Stimulated activated CD4-positive, alpha-beta T cell treated with anti-CD3 and anti-CD28 coated beads, Interleukin-15, amount 100 ng/mL, for 24 hours (primary cell): ENCODE results near the gene RABL2B.

Experiments
- DNase-seq: peaks from one replicate; pipeline ENCODE4 v3.0.0-alpha.2; 2020

The RABL2B gene

DNA sequence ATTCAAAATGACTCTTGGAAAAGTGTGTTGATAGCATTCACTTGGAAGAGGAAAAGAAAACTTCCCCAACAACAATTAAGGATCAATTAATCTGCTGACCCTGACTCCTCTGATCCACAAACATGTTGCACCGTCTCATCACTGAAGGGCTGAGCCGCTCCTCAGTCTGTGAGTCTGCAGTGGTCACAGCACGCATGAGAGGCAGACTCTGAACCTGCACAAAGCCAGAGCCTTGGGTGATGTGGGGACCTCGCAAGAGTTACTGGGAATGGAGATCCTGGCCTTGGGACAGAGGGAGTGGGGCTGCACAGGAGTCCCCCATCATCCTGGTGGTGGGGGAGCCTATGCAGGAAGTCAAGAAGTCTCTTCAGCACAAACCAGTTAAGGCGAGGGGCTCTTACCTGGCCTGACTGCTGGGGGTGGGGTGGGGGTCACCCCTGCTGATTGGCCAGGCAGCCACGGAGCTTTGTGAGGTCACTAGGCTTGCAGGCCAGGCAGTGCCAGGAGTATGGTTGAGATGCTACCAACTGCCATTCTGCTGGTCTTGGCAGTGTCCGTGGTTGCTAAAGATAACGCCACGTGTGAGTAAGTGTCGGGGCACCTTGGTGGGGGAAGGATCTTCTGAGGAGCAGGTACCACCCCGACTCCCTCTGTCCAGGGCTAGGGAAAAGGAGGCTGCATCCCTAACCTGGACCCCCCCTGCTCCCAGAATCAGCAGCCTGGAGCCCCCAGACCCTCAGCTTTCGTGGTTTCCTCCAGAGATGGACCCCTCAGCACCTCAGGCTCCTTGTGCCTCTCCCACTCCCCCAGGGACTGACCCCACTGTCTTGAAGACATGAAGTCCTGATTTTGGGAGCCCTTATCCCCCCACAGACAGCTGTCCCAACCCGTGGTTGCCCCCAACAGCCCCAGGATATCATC is 45.4 kb downstream of the RABL2B start, which contains the start of gene ACR:
Gene ACR (plus strand): TSS at position 477 of the 921 bp plus-strand sequence. CDS start 32 bp downstream, at position 509.
- DNase-seq = peak; percentile 1

DNA sequence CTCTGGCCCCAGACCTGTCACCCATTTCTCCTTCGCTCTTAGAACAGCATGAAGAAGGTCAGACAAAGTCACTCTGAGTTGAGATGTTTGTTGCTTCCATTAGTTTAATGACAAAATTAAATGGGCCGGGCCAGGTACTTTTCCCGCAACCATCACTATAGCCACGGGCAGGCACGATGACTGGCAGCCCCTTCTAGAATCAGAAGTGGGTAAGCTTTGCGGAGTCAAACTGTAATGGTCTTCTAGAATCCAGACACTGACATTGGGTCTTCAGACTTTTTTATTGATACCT is 47.8 kb downstream of the RABL2B start:
- no peak for DNase-seq

DNA sequence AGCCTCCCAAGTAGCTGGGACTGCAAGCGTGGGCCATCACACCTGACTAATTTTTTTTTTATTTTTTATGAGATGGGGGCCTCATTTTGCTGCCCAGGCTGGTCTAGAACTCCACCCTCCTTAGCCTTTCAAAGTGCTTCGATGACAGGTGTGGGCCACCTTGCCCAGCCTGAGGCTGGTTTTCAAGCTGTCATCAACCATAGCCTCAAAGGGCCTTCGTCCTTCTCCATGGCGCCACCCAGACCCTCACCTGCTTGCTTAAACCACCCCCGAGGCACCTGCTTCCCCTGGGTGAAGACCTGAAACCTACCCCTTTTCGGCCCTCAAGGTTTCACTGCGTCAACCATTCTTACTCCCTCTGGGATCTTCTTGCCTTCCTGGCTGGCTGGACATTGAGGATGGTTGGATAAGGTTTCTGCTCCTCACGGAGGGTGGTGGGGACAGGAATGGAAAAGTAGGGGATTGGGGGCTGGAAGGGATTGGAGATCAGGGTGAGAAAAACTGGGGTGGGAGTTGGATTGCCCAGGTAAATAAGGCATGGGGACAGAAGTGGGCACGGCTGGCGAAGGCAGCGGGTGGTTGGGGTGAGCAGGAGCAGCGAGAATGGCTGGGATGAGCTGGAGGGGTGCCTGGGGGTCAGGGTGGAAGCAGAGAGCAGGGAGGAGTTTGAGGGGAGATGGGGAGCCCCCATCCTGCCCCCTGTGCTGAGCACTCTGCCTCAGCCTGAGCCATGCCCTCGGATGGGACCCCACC is 48.3 kb downstream of the RABL2B start:
- DNase-seq = peak; percentile 0

DNA sequence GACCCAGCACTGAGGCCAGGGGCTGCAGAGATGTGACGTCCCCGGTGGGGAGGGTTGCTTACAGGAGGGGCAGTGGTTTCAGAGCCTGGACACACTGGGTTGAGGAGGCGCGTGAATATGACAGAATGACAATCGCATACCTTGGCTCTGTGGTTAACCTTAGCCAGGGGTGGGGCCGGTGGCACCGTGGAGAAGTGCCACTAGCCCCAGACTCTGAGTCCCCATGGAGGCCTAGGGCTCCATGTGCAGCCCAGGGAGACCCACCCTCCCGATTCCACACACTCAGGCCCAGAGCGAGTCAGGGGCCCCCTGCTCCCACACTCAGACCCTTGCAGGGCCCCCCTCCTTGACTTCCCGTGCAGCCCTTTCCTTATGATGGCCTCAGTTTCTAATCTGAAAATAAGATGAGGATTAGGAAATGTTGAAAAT is 49.1 kb downstream of the RABL2B start:
- peak; percentile 0 for DNase-seq

DNA sequence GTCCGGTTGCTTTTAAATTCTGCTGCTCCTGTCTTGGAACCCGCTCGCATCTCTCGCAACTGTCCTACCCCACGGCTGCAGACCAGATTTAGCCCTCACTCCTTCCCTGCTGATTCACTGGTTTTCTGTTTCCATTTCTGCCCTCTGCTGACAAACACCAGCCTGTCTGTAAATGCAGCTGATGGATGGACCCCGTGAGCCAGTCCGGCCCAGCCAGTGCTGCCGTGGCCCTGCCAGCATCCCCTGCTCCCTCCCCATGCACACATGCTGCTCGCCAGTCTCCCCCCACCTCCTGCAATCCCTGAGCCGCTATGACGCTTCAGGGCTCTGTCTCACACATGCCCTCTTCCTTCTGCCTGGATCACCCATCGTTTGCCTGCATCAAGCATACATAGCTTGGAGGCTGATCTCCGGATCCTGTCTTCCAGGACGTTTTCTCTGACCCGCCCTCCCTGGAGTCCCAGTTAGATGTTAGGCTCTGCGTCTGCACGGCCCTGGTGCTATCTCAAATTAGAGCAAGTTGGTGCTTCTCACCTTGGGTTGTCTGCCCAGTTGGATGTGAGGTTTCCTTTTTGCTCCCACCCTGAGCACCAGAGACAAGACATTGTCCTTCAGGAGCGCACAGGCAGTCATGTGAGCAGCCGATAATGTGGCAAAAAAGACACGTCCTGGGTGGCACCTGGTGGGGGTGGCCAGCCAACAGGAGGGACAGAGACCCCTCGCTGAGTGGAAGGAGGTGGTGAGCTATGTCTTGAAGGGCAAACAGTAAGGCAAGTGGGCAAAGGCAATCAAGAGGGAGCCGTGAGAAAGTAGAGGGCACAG is 49.7 kb downstream of the RABL2B start:
- peak; percentile 0 for DNase-seq

DNA sequence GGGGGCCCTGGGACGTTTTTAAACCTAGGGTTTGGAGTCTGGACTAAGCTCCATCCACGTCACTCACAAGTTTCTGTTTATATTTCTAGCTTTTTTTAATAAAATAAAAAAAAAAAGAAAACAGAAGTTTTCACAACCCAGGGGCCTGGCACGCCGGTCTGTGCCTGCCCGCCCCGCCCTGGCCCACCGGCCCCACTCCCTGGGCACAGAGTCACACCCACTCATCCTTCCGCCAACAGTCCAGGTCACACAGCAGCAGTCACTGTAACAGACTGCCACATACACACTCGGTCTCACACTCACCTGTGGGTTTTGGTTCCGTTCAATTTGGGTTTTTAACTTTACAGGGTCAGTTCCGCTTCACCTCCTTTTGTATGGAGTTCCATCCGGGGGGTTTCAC is 50.8 kb downstream of the RABL2B start:
- DNase-seq = no peak

DNA sequence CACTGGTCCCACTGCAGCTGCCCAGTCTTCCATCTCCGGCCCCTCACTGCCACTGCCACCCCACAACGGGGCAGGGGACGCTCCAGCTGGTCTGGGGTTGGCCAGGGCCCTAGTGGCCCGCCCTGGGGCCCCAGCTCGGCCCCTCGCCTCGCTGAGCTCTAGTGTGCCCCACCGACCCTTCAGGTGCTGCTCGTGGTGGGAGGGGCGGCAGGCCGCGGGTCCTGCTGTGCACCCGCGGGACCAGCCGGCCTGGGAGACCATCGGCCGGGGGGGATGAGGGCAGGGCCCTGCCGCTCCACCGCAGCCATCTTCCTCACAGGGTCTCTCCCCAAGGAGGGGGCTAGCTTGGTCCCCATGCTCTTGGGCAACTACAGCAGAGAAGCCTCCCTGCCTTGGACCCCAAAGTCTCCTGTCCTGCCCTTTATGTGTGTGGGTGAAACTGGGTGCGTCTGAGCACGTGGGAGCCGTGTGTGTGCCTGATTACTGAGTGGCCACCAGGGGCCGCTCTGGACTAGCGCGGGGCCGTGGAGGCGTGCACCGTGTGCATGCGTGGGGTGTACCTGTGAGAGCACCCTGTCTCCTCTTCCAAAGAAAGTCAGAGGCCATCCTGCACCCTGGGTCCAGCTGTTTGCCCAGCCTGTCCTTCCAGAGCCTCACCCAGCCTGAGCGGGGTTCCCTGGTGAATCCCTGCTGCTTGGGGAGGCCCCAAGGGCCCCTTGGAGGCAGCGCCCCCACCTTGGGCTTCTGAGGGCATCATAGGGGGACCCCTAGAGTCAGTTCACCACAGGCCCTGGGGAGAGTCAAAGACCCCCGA is 51.4 kb downstream of the RABL2B start:
- peak; percentile 72 for DNase-seq

DNA sequence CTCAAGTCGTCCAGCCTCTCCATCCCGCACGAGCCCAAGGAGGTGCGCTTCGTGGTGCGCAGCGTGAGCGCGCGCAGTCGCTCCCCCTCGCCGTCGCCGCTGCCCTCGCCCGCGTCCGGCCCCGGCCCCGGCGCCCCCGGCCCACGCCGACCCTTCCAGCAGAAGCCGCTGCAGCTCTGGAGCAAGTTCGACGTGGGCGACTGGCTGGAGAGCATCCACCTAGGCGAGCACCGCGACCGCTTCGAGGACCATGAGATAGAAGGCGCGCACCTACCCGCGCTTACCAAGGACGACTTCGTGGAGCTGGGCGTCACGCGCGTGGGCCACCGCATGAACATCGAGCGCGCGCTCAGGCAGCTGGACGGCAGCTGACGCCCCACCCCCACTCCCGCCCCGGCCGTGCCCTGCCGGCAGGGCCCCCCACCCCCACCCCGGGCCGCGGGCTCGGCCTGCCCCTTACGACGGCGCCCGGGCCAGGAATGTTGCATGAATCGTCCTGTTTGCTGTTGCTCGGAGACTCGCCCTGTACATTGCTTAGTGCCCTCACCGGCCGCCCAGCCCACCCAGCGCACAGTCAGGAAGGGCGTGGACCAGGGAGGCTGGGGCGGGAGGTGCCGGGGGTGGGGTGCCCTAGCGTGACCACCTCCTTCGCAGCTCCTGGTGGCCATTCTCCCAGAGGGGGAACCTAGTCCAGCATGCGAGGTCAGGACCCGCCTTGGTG is 52.3 kb downstream of the RABL2B start:
- DNase-seq = no peak

DNA sequence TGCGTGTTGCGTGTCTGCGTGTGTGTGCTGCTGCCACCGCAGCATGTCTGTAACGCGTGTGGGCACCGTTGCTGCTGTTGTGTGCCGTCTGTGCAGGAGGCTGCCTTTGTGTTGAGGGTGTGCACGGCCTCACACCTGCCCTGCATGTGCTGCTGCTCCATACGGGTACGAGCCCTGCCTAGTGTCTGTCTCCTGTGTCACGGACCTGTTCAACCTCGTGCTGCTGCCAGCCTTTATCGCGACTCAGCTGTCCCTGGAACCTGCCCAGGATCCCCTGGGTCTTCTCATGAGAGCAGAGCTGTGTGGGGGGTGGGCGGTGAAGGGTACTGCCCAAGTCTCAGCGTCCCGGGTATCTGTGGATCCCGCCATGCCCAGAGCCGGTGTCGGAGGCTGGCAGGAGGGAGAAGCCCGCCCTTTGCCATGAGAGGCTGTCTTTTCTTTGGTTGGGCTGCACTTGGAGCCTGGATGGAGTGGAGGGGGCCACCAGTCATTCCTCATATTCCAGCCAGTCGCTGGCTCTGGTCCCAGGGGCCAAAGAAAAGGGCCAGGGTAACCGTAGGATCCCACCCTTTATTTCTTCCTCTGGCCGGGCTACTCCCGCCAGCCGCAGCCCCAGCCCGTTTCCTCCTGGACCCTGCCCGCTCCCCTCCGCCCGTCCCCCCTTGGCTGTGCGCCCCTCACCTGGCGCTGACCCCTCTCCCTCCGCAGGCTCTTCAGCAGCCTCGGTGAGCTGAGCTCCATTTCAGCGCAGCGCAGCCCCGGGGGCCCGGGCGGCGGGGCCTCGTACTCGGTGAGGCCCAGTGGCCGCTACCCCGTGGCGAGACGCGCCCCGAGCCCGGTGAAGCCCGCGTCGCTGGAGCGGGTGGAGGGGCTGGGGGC is 53.2 kb downstream of the RABL2B start:
- DNase-seq = no peak

DNA sequence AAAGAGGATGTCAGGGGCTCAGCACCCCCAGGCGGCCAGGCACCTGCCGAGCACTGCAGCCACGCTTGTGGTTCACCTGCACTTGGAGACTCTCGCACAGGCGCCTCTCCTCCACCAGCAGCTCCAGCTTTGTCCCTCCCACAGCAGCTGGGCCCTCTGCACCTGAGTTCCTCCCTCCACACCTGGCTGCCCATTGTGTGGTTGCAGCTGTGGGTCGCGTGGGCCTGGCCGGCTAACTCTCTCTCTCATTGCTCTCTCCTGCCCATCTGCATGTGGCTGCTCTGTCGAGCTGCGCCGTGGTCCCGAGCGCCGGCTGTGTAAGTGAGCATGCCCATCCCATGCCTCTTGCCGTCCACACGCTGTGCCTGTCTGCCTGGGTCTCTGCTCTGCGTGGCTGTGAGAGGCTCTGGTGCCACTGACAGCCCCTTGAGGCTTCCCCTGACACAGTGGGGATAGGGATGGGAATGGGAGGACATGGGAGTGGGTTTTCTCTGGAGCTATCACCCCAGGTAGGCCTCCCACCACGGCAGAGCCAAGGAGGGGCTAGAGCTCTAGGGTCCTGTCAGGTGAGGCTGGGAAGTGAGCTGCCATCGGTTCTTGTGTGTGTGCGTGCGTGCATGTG is 53.9 kb downstream of the RABL2B start:
- no peak for DNase-seq

DNA sequence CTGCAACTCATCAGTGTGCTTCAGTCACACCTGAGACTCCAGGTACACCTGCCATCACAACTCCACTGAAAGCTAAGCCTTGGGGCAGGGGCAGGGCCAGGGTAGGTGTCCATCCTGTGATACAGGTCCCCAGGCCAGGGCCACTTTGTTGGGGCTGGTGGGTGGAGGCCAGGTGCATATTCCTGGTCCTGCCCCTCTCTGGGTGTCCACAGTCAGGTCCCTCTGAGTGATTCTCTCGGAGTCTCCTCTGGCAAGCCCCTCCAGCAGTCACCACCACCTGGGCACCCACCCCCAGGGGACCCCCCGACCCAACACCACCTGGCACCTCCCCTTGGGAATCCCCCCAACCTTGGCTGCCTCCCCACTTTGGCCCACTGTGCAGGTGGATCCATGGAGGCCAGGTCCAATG is 54.9 kb downstream of the RABL2B start:
- DNase-seq = no peak

DNA sequence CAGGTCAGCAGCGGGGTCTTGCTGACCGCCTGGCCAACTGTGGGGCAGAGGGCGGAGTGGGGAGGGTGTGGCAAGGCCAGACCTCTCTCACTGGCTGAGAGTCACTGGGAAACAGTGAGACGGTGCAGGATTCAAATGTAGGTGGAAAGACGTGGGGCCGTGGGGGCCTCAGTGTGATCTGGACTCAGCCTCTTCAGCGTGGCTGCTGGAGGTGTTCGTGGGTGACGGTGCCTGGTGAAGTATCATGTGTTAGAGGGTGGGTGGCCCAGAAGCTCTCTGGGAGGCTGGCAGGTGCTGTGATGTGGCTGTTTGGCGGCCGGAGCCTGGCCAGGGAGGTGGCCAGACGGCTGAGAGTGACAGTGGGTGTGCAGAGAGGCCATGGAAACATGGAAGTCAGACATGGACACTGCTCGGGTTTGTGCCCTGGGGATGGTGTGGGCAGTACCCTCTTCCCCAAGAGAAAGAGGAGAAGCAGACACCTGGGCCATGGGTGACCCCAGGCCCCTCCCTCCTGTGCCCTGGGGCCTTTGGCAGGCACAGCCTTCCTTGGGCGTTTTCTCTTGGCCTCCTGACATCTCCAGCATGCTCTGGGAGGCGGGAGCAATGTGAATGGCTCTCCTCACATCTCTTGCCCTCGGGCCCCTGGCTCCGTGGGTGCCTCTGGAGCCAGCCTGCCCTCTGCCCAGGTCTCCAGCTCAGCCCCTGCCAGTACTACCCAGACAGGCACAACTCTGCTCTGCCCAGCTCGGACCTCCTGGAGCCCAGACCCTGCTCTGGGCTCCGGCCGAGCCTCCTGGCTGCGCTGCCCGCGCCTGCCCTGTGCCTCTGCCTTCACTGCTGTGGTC is 55.5 kb downstream of the RABL2B start:
- DNase-seq = no peak

DNA sequence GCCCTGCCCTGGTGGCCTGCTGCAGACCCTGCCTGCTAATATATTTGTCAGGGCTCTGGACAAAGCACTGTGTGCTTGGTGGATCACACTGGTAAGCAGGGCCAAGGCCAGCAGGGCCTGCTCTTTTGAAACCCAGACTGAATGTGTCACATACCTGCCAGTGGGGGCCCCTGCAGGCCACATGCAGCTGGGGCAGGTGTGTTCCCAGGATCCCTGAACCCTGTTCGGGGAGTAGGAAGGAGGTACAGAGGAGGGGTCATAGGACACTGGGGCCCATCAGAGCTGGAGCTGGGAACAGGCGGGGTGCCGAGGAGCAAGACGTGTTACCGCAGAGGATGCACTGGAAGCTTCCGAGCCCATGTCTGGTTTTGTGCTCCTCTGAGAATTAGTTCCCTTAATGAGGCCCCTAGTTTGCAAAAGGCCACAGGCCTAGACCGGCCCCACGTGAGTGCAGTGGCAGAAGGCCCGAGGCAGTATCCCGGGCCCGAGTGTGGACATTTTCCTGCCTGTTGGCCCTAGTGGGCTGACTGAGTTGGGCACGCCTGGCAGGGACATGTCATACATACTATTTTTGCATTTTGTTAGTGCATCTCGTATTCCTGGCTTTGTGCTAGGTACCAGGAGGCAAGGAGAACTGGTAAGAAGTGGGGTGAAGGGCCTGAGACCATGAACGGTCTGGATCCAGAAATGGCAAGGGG is 56.6 kb downstream of the RABL2B start:
- DNase-seq = no peak

DNA sequence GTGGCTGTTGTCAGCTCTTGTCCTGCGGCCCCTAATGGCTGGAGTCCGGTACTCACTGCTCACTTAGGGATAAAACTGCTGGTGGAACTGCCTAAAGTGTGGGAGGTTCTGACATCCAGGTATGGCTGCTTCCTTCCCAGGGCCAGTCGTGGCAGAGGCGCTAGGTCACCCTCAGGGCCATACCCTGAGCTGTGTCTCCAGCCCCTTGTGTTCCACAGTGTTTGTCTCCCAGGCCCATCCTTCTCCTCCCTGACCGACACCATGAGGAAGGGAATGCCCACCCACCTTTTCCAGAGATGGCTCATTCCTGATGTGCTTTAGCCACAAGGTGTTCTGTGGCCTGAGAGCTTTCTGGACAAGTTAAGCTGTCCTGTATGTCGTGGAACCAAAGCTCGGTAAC is 57.8 kb downstream of the RABL2B start:
- no peak for DNase-seq

DNA sequence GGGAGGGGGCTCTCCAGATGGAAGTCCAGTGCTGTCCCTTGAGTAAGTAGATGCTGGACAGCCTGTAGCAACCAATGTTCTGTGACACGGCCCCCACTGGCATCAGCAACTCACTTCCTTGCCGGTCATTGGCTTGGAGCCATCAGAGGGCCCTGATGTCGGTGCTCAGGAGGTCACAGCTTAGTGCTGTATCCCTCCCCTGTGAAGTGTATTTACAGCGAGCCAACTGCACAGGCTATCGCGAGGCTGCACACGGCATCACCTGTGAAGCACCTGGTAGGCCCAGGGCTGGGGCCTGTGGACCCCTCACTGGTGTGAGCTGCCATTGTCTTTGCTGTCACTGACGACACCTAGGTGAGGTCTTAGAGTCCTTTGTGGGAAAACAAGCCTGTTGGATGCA is 58.8 kb downstream of the RABL2B start:
- no peak for DNase-seq

DNA sequence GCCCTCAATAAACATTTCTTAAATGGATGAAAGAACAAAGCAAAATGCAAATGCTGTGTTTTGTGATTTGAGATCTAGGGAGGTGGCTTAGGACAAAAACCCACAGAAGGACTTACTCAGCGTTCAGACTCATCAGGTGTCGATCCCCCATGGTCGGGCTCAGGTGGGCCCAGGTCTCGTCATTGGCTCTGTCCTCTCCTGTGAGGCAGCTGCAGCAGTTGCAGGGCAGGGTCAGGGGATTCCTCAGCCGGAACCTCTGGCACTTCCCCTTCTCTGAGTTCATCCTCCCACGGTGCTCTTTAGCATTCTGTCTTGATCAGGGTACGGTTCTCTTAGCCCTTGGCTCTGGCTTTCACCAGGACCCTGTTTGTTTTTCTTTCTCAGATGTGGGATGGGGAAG is 59.4 kb downstream of the RABL2B start:
- no peak for DNase-seq

DNA sequence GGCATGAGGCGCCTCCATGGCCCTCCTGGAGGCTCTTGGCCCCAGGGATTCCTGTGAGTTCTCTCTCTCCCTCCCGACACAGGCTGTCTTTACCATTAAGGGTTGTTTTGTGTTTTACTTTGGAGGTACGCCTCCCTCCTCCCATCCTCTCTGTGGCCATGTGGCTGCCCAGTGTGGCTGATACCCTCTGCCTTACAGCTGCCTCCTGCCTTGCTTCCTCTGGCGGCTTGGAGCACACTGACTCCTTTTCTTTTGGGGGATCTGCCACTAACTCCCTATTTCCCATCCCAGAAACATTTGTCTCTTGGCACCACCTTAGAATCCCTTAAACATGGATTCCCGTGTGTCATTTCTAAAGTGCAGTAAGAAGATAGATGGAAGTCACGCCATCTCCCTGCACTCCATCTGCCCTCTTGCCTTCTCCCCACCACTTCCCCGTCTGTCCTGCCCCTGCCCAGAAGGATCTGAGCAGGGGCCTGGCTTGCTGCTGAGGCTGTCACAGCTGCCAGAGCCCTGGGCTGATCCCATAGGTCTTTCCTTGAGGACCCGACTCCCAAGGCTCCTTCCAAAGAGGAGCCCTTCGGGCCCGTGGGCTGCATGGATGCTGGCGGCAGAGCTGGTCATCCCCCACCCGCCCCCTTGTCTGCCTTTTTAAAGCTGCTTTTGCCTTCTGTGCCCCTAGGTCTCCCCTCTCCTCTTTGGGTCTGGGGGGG is 60.6 kb downstream of the RABL2B start:
- DNase-seq = no peak
